Natural killer cell (primary cell): ENCODE measurements around the gene EXOC1. TPM values are rescaled to one million over a fixed set of nuclear protein-coding genes. Genes with fewer than 3 reads are reported as not detected.
"Not testable (repeated sequence)": the region's sequence is repeated elsewhere in the genome, so short reads cannot be mapped to it uniquely, and the experiment has no call there.

ENCODE experiments used
- ATAC-seq, 3 donors: fragments of 150-1000 bp in 2 of 3; fragments of 200-7000 bp in 1 of 3; cut with Tn5 transposase; 1 replicate in 1 of 3; 2 replicates in 2 of 3; pipeline ENCODE4 v1.10.0; 2021; ENCODE audit warnings: mild to moderate bottlenecking in 2 of 3, moderate library complexity in 2 of 3
- DNase-seq, 2 donors: peaks; one replicate each; pipeline versions ENCODE4 v3.0.0 to v3.0.0-alpha.2; 2013 to 2021; ENCODE audit warnings: mixed read lengths in 1 of 2
- H3K27ac ChIP-seq: one replicate; pipeline ENCODE4 v1.5.1; 2013; ENCODE audit warnings: mild to moderate bottlenecking, low read length
- H3K27me3 ChIP-seq: one replicate; pipeline ENCODE4 v1.6.1; 2013; ENCODE audit warnings: low read length; ENCODE audit not compliant: control insufficient read depth, insufficient read depth
- H3K36me3 ChIP-seq: one replicate; pipeline ENCODE4 v1.6.1; 2013; ENCODE audit warnings: low read length; ENCODE audit not compliant: control insufficient read depth, insufficient read depth
- H3K4me1 ChIP-seq: one replicate; pipeline ENCODE4 v1.6.1; 2013; ENCODE audit warnings: low read length; ENCODE audit not compliant: control insufficient read depth, insufficient read depth
- H3K4me3 ChIP-seq: one replicate; pipeline ENCODE4 v1.5.1; 2013; ENCODE audit warnings: low read length
- H3K9me3 ChIP-seq: one replicate; pipeline ENCODE4 v1.6.1; 2013; ENCODE audit warnings: low read length; ENCODE audit not compliant: control insufficient read depth, insufficient read depth
- H3K27ac Mint-ChIP-seq, 2 donors: one replicate each; pipeline ENCODE4 v1.8.0; 2022; ENCODE audit warnings: mild to moderate bottlenecking in 2 of 2, mixed read lengths in 2 of 2, moderate library complexity in 1 of 2
- H3K27me3 Mint-ChIP-seq, 2 donors: one replicate each; pipeline ENCODE4 v1.8.0; 2022; ENCODE audit warnings: low read depth in 2 of 2, mixed read lengths in 2 of 2
- H3K36me3 Mint-ChIP-seq: one replicate; pipeline ENCODE4 v1.8.0; 2022; ENCODE audit warnings: mixed read lengths
- H3K4me1 Mint-ChIP-seq, 2 donors: one replicate each; pipeline ENCODE4 v1.8.0; 2022; ENCODE audit warnings: mixed read lengths in 2 of 2
- H3K4me3 Mint-ChIP-seq: one replicate; pipeline ENCODE4 v1.8.0; 2022; ENCODE audit warnings: mild to moderate bottlenecking, moderate library complexity, mixed read lengths
- H3K9me3 Mint-ChIP-seq, 2 donors: one replicate each; pipeline ENCODE4 v1.8.0; 2022; ENCODE audit warnings: mixed read lengths in 2 of 2
- WGBS: methylation state at CpG from one replicate; pipeline ENCODE4 v1.1.7; 2013; ENCODE audit warnings: missing lambda C conversion rate; ENCODE audit not compliant: insufficient coverage; 5-methylcytosine and 5-hydroxymethylcytosine counted together
- intact Hi-C: fragments of 100-400 bp; cut with micrococcal nuclease; formaldehyde crosslinking; loops from one replicate; pipeline ENCODE4 v1.14.2; 2022
- total RNA-seq, 4 donors: library from RNA; stranded (reverse); fragments of 120-200 nt in 1 of 4; gene quantifications; one replicate each; pipeline versions ENCODE4 v1.2.3 to v1.2.4, GENCODE V29; 2013 to 2022
- TF ChIP-seq, protein P1 (sequence below): fragments of 200-600 bp; IDR thresholded peaks from one replicate; pipeline ENCODE4 v1.8.0; 2022; ENCODE audit warnings: antibody characterized with exemption

EXOC1 gene
- total RNA-seq, 3 donors from 2014 or later (not counting 1 experiment from before 2014, with no cell fraction given) = 16.3 to 25.8 (median 20.9) TPM

DNA sequence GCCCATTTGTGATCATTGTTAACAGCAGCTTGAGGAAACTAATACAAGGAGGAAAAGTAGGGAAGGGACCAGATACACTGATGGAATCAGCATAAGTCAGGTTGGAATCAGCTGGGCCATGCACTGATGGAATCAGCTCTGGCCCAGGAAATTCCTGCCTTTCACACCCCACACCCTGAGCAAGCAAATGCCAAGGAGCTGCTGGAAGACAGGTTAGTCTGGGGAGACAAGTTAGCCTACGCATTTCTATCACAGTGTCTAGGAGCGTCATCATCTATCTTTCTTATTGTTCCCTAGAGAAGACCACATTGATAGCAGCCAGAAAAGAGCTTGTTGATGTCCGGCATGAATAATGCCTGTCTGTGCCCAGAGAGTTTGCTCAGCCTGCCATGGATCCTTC, 79.1 kb downstream of the EXOC1 start:
- DNase-seq (no peak), ATAC-seq (no peak)
- peaks cover 8 to 30% of the 10 kb centered on the region in 2 donors for H3K27me3 Mint-ChIP-seq
- WGBS = 91% methylated on average over 3 of the region's 3 CpGs
- intact Hi-C loops = no loop called here
- H3K4me1 ChIP-seq = no peaks in the 10 kb centered on the region
- H3K36me3 ChIP-seq = no peaks in the 10 kb centered on the region
- no peaks in the 10 kb centered on the region for H3K27me3 ChIP-seq
- TF ChIP-seq, protein P1, sequence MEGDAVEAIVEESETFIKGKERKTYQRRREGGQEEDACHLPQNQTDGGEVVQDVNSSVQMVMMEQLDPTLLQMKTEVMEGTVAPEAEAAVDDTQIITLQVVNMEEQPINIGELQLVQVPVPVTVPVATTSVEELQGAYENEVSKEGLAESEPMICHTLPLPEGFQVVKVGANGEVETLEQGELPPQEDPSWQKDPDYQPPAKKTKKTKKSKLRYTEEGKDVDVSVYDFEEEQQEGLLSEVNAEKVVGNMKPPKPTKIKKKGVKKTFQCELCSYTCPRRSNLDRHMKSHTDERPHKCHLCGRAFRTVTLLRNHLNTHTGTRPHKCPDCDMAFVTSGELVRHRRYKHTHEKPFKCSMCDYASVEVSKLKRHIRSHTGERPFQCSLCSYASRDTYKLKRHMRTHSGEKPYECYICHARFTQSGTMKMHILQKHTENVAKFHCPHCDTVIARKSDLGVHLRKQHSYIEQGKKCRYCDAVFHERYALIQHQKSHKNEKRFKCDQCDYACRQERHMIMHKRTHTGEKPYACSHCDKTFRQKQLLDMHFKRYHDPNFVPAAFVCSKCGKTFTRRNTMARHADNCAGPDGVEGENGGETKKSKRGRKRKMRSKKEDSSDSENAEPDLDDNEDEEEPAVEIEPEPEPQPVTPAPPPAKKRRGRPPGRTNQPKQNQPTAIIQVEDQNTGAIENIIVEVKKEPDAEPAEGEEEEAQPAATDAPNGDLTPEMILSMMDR = no peak
- H3K9me3 Mint-ChIP-seq = no peaks in the 10 kb centered on the region
- H3K4me3 Mint-ChIP-seq = no peak overlapping the region
- H3K27ac Mint-ChIP-seq = no peak overlapping the region
- H3K9me3 ChIP-seq = peaks cover 4% of the 10 kb centered on the region
- no peaks in the 10 kb centered on the region for H3K4me1 Mint-ChIP-seq
- H3K27ac ChIP-seq = no peak overlapping the region
- H3K36me3 Mint-ChIP-seq = peaks cover 10% of the 10 kb centered on the region
- no peak overlapping the region for H3K4me3 ChIP-seq

DNA sequence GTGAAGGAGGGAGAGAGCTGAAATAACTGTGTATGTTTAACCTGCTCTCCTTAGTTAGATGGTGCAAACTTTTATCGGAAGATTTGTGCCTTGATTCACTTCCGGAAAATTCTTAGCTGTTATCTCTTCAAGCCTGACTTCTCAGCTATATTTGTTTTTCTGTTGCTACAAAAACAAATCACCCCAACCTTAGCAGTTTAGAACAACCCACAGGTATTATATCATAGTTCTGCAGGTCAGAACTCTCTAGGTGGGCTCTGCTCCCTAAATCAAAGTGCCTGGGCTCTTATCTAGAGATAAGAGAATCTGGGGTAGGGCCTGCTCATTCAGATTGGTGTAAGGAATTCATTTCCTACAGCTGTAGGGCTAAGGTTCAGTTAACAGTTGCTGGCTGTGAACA, 80.2 kb downstream of the EXOC1 start:
- Mint-ChIP-seq H3K27ac (no peak overlapping the region), H3K9me3 (no peaks in the 10 kb centered on the region), H3K27me3 (peaks cover 12 to 30% of the 10 kb centered on the region in 2 donors), H3K4me1 (no peaks in the 10 kb centered on the region), H3K4me3 (no peak overlapping the region), H3K36me3 (peaks cover 10% of the 10 kb centered on the region)
- 89% methylated on average over 2 of the region's 2 CpGs for WGBS
- ATAC-seq = no peak
- Histone ChIP-seq H3K9me3 (peaks cover 8% of the 10 kb centered on the region), H3K27me3 (no peaks in the 10 kb centered on the region), H3K4me3 (no peak overlapping the region), H3K4me1 (no peaks in the 10 kb centered on the region), H3K27ac (no peak overlapping the region), H3K36me3 (no peaks in the 10 kb centered on the region)
- intact Hi-C loops = no loop called here
- TF ChIP-seq, protein P1 = no peak
- no peak for DNase-seq

DNA sequence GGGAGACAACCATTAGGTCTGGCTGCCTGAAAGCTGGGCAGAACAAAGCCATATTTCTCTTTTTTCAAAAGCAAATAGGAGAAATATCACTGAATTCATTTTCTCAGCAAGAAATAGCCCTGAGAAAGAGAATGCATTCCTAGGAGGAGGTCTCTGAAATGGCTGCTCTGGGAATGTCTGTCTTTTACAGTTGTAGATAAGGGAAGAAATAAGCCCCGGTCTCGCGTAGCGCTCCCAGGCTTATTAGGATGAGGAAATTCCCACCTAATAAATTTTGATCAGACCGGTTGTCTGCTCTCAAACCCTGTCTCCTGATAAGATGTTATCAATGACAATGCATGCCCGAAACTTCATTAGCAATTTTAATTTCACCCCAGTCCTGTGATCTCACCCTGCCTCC, 82.5 kb downstream of the EXOC1 start:
- H3K9me3 ChIP-seq, H3K27ac Mint-ChIP-seq, H3K36me3 ChIP-seq, H3K9me3 Mint-ChIP-seq, DNase-seq, H3K4me3 Mint-ChIP-seq, H3K27me3 ChIP-seq, H3K27ac ChIP-seq, H3K4me1 Mint-ChIP-seq, H3K4me1 ChIP-seq, ATAC-seq, H3K4me3 ChIP-seq, intact Hi-C loops: not testable (repeated sequence)
- H3K36me3 Mint-ChIP-seq = peaks cover 10% of the 10 kb centered on the region
- no CpG with 5 or more reads among the region's 6 CpGs for whole genome bisulfite sequencing
- peaks cover 18 to 41% of the 10 kb centered on the region in 2 donors for H3K27me3 Mint-ChIP-seq

DNA sequence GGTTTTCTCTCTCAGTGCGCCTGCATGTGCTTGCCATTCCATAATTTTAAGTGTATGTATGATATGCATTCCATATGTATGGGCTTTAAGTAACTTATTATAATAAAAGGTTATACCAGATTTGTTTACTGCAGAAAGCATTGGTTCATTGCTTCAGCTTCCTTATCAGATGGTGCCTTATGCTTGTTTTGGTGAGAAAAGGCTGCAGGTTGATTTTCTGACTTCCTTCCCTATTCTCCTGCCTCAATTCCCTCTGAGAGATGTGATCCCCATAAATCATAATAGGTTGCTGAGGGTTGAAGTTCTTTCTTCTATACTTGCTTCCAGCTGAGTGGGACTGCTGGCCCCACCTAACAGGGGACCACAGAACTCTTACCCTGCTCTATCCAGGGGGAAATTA, 85.0 kb downstream of the EXOC1 start:
- Histone ChIP-seq H3K4me1 (no peaks in the 10 kb centered on the region), H3K36me3 (no peaks in the 10 kb centered on the region), H3K27me3 (no peaks in the 10 kb centered on the region), H3K27ac (no peak overlapping the region), H3K4me3 (no peak overlapping the region), H3K9me3 (peaks cover 8% of the 10 kb centered on the region)
- no CpG with 5 or more reads among the region's 1 CpG for WGBS
- intact Hi-C loops = no loop called here
- H3K4me1 Mint-ChIP-seq = no peaks in the 10 kb centered on the region
- ATAC-seq (no peak), DNase-seq (no peak)
- TF ChIP-seq, protein P1 = no peak
- H3K27ac Mint-ChIP-seq = no peak overlapping the region
- no peak overlapping the region for H3K4me3 Mint-ChIP-seq
- peaks cover 10% of the 10 kb centered on the region for H3K36me3 Mint-ChIP-seq
- H3K27me3 Mint-ChIP-seq = peaks cover 18 to 41% of the 10 kb centered on the region in 2 donors
- no peaks in the 10 kb centered on the region for H3K9me3 Mint-ChIP-seq
